Endodermal cell (in vitro differentiated cells): ENCODE results near the gene TAF6. TPM values are rescaled to one million over a fixed set of nuclear protein-coding genes. Genes with fewer than 3 reads are reported as not detected.

Experiments
- DNase-seq: peaks from one replicate; pipeline ENCODE4 v3.0.0-alpha.2; 2017
- H3K27ac ChIP-seq: 2 replicates; pipeline ENCODE4 v1.5.1; 2013; ENCODE audit warnings: mild to moderate bottlenecking, low read depth, low read length, moderate library complexity
- H3K27me3 ChIP-seq: 2 replicates; pipeline ENCODE4 v1.6.1; 2013; ENCODE audit warnings: mild to moderate bottlenecking, low read length, moderate library complexity; ENCODE audit not compliant: insufficient read depth, control insufficient read depth, poor library complexity, severe bottlenecking
- H3K36me3 ChIP-seq: 2 replicates; pipeline ENCODE4 v1.7.0; 2013; ENCODE audit warnings: mild to moderate bottlenecking, low read length, moderate library complexity; ENCODE audit not compliant: control insufficient read depth, insufficient read depth
- H3K4me1 ChIP-seq: one replicate; pipeline ENCODE4 v1.7.0; 2013; ENCODE audit warnings: low read length; ENCODE audit not compliant: control insufficient read depth, insufficient read depth
- H3K4me3 ChIP-seq: 2 replicates; pipeline ENCODE4 v1.5.1; 2013; ENCODE audit warnings: mild to moderate bottlenecking, low read length, moderate library complexity
- H3K9ac ChIP-seq: 2 replicates; pipeline ENCODE4 v1.6.1; 2013; ENCODE audit warnings: mild to moderate bottlenecking, low read length, moderate library complexity; ENCODE audit not compliant: poor library complexity, severe bottlenecking; ENCODE audit errors: extremely low read depth
- H3K9me3 ChIP-seq: 2 replicates; pipeline ENCODE4 v1.6.1; 2013; ENCODE audit warnings: mild to moderate bottlenecking, low read length, moderate library complexity; ENCODE audit not compliant: control insufficient read depth
- H3K27ac Mint-ChIP-seq: 2 replicates; pipeline ENCODE4 v1.8.0; 2020; ENCODE audit warnings: mixed read lengths
- H3K27me3 Mint-ChIP-seq: 2 replicates; pipeline ENCODE4 v1.8.0; 2021; ENCODE audit warnings: mild to moderate bottlenecking, mixed read lengths; ENCODE audit not compliant: insufficient read depth
- H3K36me3 Mint-ChIP-seq: 2 replicates; pipeline ENCODE4 v1.8.0; 2020; ENCODE audit warnings: low read depth, mixed read lengths
- H3K4me1 Mint-ChIP-seq: 2 replicates; pipeline ENCODE4 v1.8.0; 2020; ENCODE audit warnings: mixed read lengths
- H3K4me3 Mint-ChIP-seq: 2 replicates; pipeline ENCODE4 v1.8.0; 2020; ENCODE audit warnings: mild to moderate bottlenecking, moderate library complexity, mixed read lengths
- H3K9me3 Mint-ChIP-seq: 2 replicates; pipeline ENCODE4 v1.8.0; 2020; ENCODE audit warnings: mild to moderate bottlenecking, mixed read lengths
- WGBS, 2 experiments: methylation state at CpG; one replicate each; pipeline versions ENCODE4 v1.1.5 to v1.1.7; 2013; ENCODE audit warnings: missing lambda C conversion rate in 2 of 2, mixed read lengths in 1 of 2; ENCODE audit not compliant: insufficient coverage in 1 of 2, insufficient read length in 1 of 2; 5-methylcytosine and 5-hydroxymethylcytosine counted together
- total RNA-seq, 2 donors: library from RNA; stranded (reverse); fragmentation: NEBNext Ultra II Directional in 1 of 2; extraction: Animal tissue kit (Norgen Biotek cat#: 25700) in 1 of 2; gene quantifications; 2 replicates in 1 of 2; 3 replicates in 1 of 2; pipeline ENCODE4 v1.2.1, GENCODE V29; 2021
- TF ChIP-seq, protein P1 (sequence below): fragments of 200-600 bp; sonication (generic); conservative IDR thresholded peaks from 2 replicates; pipeline ENCODE4 v1.5.0; 2021; ENCODE audit warnings: antibody characterized with exemption, mild to moderate bottlenecking

The TAF6 gene
- total RNA-seq, 2 donors from 2014 or later, result 83.1 to 113 TPM

DNA sequence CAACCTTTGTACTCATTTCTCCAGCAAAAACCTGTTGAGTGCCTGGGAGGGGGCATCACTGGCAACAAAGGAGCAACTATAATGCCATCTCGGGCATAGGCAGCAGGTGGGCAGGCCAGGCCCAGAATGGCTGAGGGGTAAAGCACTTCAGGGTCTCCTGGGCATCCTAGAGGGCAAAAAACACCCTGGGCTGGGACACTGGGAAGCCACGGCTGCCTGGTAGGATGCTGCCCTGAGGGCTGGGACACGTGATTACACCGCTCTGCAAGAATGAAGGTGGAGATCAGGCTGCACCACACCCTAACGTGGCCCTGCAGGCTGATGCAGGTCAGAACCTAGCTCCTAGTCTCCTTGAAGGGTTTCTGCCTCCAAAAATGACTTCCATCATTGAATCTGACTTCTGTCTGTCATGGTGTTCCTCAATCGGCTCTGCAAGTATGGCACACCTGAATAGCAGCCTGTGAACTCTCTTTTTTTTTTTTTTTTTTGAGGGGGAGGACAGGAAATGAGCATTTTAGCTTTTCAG, 43.9 kb upstream of the TAF6 start:
- Mint-ChIP-seq H3K27ac (no peak overlapping the region), H3K4me1 (peaks cover 17% of the 10 kb centered on the region), H3K9me3 (no peaks in the 10 kb centered on the region), H3K27me3 (peaks cover 25% of the 10 kb centered on the region), H3K36me3 (no peaks in the 10 kb centered on the region), H3K4me3 (no peak overlapping the region)
- no peaks in the 10 kb centered on the region for H3K9me3 ChIP-seq
- no peak overlapping the region for H3K27ac ChIP-seq
- no peak overlapping the region for H3K9ac ChIP-seq
- 67 to 72% methylated on average over 5 to 6 of the region's 6 CpGs for WGBS, 2 experiments
- no peaks in the 10 kb centered on the region for H3K36me3 ChIP-seq
- H3K27me3 ChIP-seq, result no peaks in the 10 kb centered on the region
- TF ChIP-seq, protein P1, sequence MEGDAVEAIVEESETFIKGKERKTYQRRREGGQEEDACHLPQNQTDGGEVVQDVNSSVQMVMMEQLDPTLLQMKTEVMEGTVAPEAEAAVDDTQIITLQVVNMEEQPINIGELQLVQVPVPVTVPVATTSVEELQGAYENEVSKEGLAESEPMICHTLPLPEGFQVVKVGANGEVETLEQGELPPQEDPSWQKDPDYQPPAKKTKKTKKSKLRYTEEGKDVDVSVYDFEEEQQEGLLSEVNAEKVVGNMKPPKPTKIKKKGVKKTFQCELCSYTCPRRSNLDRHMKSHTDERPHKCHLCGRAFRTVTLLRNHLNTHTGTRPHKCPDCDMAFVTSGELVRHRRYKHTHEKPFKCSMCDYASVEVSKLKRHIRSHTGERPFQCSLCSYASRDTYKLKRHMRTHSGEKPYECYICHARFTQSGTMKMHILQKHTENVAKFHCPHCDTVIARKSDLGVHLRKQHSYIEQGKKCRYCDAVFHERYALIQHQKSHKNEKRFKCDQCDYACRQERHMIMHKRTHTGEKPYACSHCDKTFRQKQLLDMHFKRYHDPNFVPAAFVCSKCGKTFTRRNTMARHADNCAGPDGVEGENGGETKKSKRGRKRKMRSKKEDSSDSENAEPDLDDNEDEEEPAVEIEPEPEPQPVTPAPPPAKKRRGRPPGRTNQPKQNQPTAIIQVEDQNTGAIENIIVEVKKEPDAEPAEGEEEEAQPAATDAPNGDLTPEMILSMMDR, result no peak
- peaks cover 9% of the 10 kb centered on the region for H3K4me1 ChIP-seq
- DNase-seq, result peak; percentile 68
- H3K4me3 ChIP-seq, result no peak overlapping the region

DNA sequence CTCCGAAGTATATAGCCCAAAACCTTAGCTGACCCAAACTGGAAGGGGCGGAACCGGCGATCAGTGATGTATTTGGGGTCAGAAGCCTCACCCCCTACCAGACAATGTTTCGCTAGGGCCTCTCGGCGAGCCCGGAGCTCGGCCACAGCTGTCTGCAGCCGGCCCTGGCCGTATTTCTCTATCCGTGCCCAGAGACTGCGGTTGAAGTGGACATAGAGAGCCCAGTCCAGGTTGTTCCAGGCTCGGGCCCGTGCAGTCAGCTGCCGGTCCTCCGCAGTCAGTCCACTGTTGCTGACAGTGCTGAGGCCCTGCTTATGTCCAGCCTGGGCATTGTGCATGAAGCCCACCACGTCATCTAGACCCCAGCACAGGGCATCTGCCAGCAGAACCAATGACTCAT, 40.9 kb upstream of the TAF6 start:
- Mint-ChIP-seq H3K27ac (no peak overlapping the region), H3K4me3 (peak overlapping the region; percentile 62), H3K4me1 (peaks cover 16% of the 10 kb centered on the region), H3K9me3 (no peaks in the 10 kb centered on the region), H3K27me3 (peaks cover 9% of the 10 kb centered on the region), H3K36me3 (peaks cover 15% of the 10 kb centered on the region)
- H3K4me1 ChIP-seq, result peaks cover 8% of the 10 kb centered on the region
- no peaks in the 10 kb centered on the region for H3K27me3 ChIP-seq
- H3K27ac ChIP-seq, result no peak overlapping the region
- 96 to 98% methylated on average over 9 to 18 of the region's 18 CpGs for WGBS, 2 experiments
- no peak for DNase-seq
- H3K9me3 ChIP-seq, result no peaks in the 10 kb centered on the region
- H3K36me3 ChIP-seq, result peaks cover 20% of the 10 kb centered on the region
- H3K9ac ChIP-seq, result no peak overlapping the region
- TF ChIP-seq, protein P1, result no peak
- H3K4me3 ChIP-seq, result no peak overlapping the region

DNA sequence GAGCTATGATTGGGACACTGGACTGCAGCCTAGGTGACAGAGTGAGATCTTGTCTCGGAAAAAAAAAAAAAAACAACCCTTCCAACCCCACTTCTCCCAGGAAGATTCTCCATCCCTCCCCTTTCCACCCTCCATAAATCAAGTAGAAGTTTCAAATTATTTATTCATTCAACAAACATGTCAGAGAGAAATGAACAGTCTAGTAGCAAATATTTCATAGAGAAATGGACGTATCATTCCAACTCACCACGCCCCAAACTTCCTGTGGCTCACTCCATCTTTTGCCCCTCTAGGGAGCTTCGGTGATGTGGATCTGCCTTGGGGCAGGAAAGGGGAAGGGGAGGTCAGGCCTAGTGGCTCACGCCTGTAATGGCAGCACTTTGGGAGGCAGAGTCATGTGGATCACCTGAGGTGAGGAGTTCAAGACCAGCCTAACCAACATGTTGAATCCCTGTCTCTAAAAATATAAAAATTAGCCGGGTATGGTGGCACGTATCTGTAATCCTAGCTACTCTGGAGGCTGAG, 40.0 kb upstream of the TAF6 start:
- Mint-ChIP-seq H3K36me3 (peaks cover 15% of the 10 kb centered on the region), H3K27me3 (peaks cover 9% of the 10 kb centered on the region), H3K9me3 (no peaks in the 10 kb centered on the region), H3K27ac (peak overlapping the region; percentile 82), H3K4me3 (peak overlapping the region; percentile 62), H3K4me1 (peaks cover 24% of the 10 kb centered on the region)
- H3K4me3 ChIP-seq, result peak overlapping the region; percentile 84
- TF ChIP-seq, protein P1, result peak; percentile 45
- WGBS, 2 experiments, result 91 to 96% methylated on average over 5 to 6 of the region's 7 CpGs
- H3K4me1 ChIP-seq, result peaks cover 12% of the 10 kb centered on the region
- no peak overlapping the region for H3K27ac ChIP-seq
- peak overlapping the region; percentile 73 for H3K9ac ChIP-seq
- H3K27me3 ChIP-seq, result no peaks in the 10 kb centered on the region
- H3K9me3 ChIP-seq, result no peaks in the 10 kb centered on the region
- DNase-seq, result peak; percentile 61
- peaks cover 26% of the 10 kb centered on the region for H3K36me3 ChIP-seq
